ENCODE results near the gene PTPN20. TPM values are rescaled to one million over a fixed set of nuclear protein-coding genes. Genes with fewer than 3 reads are reported as not detected.
"Not testable (repeated sequence)": the region's sequence is repeated elsewhere in the genome, so short reads cannot be mapped to it uniquely, and the experiment has no call there.

PTPN20 gene
- total and polyA plus RNA-seq, 2 donors from 2014 or later: 1.9 to 2.6 TPM

DNA sequence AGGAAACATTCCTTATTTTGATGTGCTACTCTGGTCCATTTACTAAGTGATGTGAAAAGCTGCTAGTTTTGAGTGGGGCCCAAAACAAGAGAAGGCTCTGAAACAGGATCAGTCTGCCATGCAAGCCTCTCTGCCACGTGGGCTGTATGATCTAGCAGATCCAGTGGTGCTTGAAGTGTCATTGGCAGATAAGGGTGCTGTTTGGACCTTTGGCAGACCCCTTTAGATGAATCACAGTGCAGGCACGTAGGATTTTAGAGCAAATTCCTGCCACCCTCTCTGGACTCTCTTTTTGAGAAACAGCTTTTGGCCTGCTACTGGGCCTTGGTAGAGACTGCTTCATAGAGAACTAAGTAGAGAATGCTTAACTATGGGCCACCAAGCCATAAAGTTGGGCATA, 69.0 kb downstream of the PTPN20 start:
- H3K9ac ChIP-seq (ENCODE audit: low read length in 3 of 3); FAIRE-seq; H3K27ac ChIP-seq (ENCODE audit: low read depth in 2 of 2, low read length in 2 of 2); H3K27me3 ChIP-seq (ENCODE audit: control insufficient read depth, insufficient read depth, low read length); DNase-seq; H3K4me3 ChIP-seq (ENCODE audit: low read length in 3 of 3); H3K4me1 ChIP-seq (ENCODE audit: control insufficient read depth in 2 of 3, insufficient read depth in 2 of 3, low read depth in 1 of 3, low read length in 3 of 3); H3K9me3 ChIP-seq (ENCODE audit: control insufficient read depth in 2 of 3, insufficient read depth in 1 of 3, low read length in 3 of 3); H3K36me3 ChIP-seq (ENCODE audit: control insufficient read depth in 2 of 3, insufficient read depth in 3 of 3, low read length in 3 of 3); intact Hi-C loops (cut with DNase I): not testable (repeated sequence)

DNA sequence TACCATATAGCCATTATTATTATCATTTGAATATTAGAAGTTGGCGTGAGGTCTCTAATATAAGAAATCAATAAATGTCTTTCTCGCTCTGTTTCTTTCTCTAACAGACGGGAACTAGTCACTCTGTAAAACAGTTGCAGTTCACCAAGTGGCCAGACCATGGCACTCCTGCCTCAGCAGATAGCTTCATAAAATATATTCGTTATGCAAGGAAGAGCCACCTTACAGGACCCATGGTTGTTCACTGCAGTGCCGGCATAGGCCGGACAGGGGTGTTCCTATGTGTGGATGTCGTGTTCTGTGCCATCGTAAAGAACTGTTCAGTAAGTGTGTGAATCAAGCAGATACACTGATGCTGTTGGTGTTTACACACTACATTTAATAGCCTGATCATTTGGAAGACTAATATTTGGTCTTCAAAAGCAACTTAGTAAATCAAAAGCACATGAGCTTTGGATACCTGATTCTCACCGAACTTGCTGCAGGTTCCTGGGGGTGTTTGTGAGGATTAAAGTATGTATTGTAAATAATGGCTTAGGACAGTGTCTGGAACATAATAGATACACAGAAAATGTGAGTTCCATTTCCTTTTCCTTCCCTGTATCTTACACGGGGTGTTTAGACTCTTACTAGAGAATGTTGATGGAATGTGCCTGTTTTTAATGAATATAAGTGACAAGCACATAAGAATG, 76.2 kb downstream of the PTPN20 start:
- DNase-seq; H3K27me3 ChIP-seq (ENCODE audit: control insufficient read depth, insufficient read depth, low read length); H3K27ac ChIP-seq (ENCODE audit: low read depth in 2 of 2, low read length in 2 of 2); intact Hi-C loops (cut with DNase I); H3K36me3 ChIP-seq (ENCODE audit: control insufficient read depth in 2 of 3, insufficient read depth in 3 of 3, low read length in 3 of 3); H3K4me3 ChIP-seq (ENCODE audit: low read length in 3 of 3); H3K9ac ChIP-seq (ENCODE audit: low read length in 3 of 3); H3K4me1 ChIP-seq (ENCODE audit: control insufficient read depth in 2 of 3, insufficient read depth in 2 of 3, low read depth in 1 of 3, low read length in 3 of 3); H3K9me3 ChIP-seq (ENCODE audit: control insufficient read depth in 2 of 3, insufficient read depth in 1 of 3, low read length in 3 of 3): not testable (repeated sequence)
- FAIRE-seq: peak; percentile 95

DNA sequence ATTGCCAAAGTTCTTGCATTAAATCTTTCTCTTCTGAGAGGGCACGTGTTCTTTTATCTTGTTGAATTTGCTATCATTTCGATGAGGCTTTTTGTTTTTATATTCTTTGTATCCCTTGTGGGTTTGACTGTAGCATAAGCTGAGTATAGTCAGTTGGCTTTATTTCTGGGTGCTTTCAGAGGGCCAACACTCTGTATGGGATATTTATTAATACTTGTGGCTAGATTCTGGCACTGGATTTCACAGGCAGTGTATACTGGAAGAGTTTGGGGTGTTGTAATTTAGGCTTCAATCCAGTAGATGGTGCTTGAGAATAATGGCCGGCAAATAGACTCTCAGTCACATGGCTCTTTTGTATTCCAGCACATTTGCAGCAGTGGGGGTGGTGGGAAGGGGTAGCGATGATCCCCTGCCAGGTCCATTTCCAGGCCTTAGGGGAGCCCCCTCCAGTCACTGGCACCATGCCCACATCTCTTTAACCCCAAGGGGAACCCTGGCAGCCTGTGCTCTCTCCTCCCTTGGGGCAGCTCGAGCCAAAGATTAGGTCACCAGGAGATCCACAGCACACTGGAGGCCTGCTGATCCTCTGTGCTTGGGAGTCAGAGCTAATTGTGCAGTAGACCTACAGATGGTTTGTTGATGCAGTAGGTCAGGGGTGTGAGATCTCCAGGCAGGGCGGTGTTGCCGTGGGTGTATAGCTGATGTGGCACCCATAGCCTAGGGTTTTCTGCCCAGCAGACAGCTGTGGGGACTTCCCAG, 81.8 kb downstream of the PTPN20 start:
- no peaks in the 10 kb centered on the region for H3K4me1 ChIP-seq (ENCODE audit: control insufficient read depth in 2 of 3, insufficient read depth in 2 of 3, low read depth in 1 of 3, low read length in 3 of 3)
- TF ChIP-seq, protein P1, sequence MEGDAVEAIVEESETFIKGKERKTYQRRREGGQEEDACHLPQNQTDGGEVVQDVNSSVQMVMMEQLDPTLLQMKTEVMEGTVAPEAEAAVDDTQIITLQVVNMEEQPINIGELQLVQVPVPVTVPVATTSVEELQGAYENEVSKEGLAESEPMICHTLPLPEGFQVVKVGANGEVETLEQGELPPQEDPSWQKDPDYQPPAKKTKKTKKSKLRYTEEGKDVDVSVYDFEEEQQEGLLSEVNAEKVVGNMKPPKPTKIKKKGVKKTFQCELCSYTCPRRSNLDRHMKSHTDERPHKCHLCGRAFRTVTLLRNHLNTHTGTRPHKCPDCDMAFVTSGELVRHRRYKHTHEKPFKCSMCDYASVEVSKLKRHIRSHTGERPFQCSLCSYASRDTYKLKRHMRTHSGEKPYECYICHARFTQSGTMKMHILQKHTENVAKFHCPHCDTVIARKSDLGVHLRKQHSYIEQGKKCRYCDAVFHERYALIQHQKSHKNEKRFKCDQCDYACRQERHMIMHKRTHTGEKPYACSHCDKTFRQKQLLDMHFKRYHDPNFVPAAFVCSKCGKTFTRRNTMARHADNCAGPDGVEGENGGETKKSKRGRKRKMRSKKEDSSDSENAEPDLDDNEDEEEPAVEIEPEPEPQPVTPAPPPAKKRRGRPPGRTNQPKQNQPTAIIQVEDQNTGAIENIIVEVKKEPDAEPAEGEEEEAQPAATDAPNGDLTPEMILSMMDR (IDR thresholded peaks at IDR 0.05; ENCODE audit: borderline replicate concordance, extremely low read depth, insufficient read depth): peak; percentile 22
- H3K9ac ChIP-seq (ENCODE audit: low read length in 3 of 3): no peak overlapping the region
- H3K27me3 ChIP-seq (ENCODE audit: control insufficient read depth, insufficient read depth, low read length): no peaks in the 10 kb centered on the region
- DNase-seq: peak in 3 of 5 donors; percentile 36 to 59 (median 47)
- H3K27ac ChIP-seq (ENCODE audit: low read depth in 2 of 2, low read length in 2 of 2): no peak overlapping the region
- FAIRE-seq: no peak
- H3K4me3 ChIP-seq (ENCODE audit: low read length in 3 of 3): no peak overlapping the region
- no peaks in the 10 kb centered on the region for H3K9me3 ChIP-seq (ENCODE audit: control insufficient read depth in 2 of 3, insufficient read depth in 1 of 3, low read length in 3 of 3)
- intact Hi-C loops (cut with DNase I): no loop called here
- no peaks in the 10 kb centered on the region for H3K36me3 ChIP-seq (ENCODE audit: control insufficient read depth in 2 of 3, insufficient read depth in 3 of 3, low read length in 3 of 3)

DNA sequence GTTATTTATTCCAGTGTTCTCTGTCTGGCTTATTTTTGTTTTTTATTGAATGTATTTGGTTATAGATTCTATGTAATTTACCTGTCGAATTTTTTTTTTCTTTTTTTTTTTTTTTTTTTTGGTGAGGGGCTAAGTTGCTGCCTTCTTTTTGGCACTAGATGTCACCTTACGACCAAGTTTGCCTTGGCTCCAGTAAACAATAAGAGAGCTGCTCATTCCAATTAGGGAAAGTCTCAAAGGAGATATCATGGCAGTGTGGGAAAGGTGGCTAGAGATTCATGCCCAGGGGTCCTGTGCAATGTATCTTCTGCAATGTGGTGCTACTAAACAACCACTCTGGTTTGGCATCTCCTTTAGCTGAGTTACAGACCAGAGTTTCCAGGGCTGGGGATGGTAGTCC, 84.0 kb downstream of the PTPN20 start:
- H3K36me3 ChIP-seq (ENCODE audit: control insufficient read depth in 2 of 3, insufficient read depth in 3 of 3, low read length in 3 of 3): no peaks in the 10 kb centered on the region
- FAIRE-seq: no peak
- no peak for DNase-seq
- peaks cover 0 to 3% (median 3%) of the 10 kb centered on the region in 3 donors for H3K4me1 ChIP-seq (ENCODE audit: control insufficient read depth in 2 of 3, insufficient read depth in 2 of 3, low read depth in 1 of 3, low read length in 3 of 3)
- no peak overlapping the region for H3K27ac ChIP-seq (ENCODE audit: low read depth in 2 of 2, low read length in 2 of 2)
- TF ChIP-seq, protein P1 (IDR thresholded peaks at IDR 0.05; ENCODE audit: borderline replicate concordance, extremely low read depth, insufficient read depth): no peak
- H3K4me3 ChIP-seq (ENCODE audit: low read length in 3 of 3): no peak overlapping the region
- H3K27me3 ChIP-seq (ENCODE audit: control insufficient read depth, insufficient read depth, low read length): no peaks in the 10 kb centered on the region
- intact Hi-C loops (cut with DNase I): no loop called here
- H3K9me3 ChIP-seq (ENCODE audit: control insufficient read depth in 2 of 3, insufficient read depth in 1 of 3, low read length in 3 of 3): no peaks in the 10 kb centered on the region
- no peak overlapping the region for H3K9ac ChIP-seq (ENCODE audit: low read length in 3 of 3)

Data from kidney (tissue), 14 donors.